Pancreas (tissue), 10 donors: Measurements from ENCODE around the gene TBX2. TPM values are rescaled to one million over a fixed set of nuclear protein-coding genes. Genes with fewer than 3 reads are reported as not detected.
"Not testable (repeated sequence)": the region's sequence is repeated elsewhere in the genome, so short reads cannot be mapped to it uniquely, and the experiment has no call there.

Experiments
- ATAC-seq, 4 donors: fragments of 200-7000 bp; cut with Tn5 transposase; one replicate each; pipeline versions ENCODE4 v1.8.0 to v1.9.1; 2020; ENCODE audit warnings: mild to moderate bottlenecking in 4 of 4, moderate library complexity in 4 of 4
- DNase-seq, 6 donors: peaks; one replicate each; pipeline ENCODE4 v3.0.0-alpha.2; 2020
- FAIRE-seq: peaks from 2 replicates; lab custom pipeline; 2012; peaks lifted over from hg19 to GRCh38; lab: Jason Lieb, UNC
- H3K27ac ChIP-seq, 4 donors: fragments of 200-600 bp; sonication (generic); 1 replicate in 3 of 4; 2 replicates in 1 of 4; pipeline versions ENCODE4 v1.5.0 to v1.8.0; 2020
- H3K27me3 ChIP-seq, 4 donors: fragments of 200-600 bp; one replicate each; pipeline ENCODE4 v1.8.0; 2021
- H3K36me3 ChIP-seq, 3 donors: fragments of 200-600 bp; sonication (generic) in 1 of 3; one replicate each; pipeline versions ENCODE4 v1.5.0 to v1.8.0; 2020 to 2021
- H3K4me1 ChIP-seq, 3 donors: fragments of 200-600 bp; one replicate each; pipeline ENCODE4 v1.8.0; 2021
- H3K4me3 ChIP-seq, 4 donors: fragments of 200-600 bp; sonication (generic) in 2 of 4; one replicate each; pipeline versions ENCODE4 v1.5.0 to v1.8.0; 2020 to 2021
- H3K9me3 ChIP-seq, 4 donors: fragments of 200-600 bp; one replicate each; pipeline ENCODE4 v1.8.0; 2021
- CTCF ChIP-seq, 4 donors: fragments of 200-600 bp; sonication (generic) in 3 of 4; IDR thresholded peaks; one replicate each; pipeline versions ENCODE4 v1.5.0 to v1.8.0; 2021; ENCODE audit warnings: antibody characterized with exemption in 4 of 4
- WGBS, 2 donors: extraction: QIAGEN DNeasy Blood & Tissue Kit; methylation state at CpG; one replicate each; pipeline ENCODE4 v1.1.7; 2013; 5-methylcytosine and 5-hydroxymethylcytosine counted together
- intact Hi-C, 3 donors: fragments of 100-400 bp; cut with DNase I; formaldehyde crosslinking; loops; one replicate each; pipeline versions ENCODE4 v1.11.1 to v1.14.2; 2022
- polyA plus RNA-seq, 2 donors: library from polyadenylated mRNA; stranded (reverse); fragments of 200-250 nt; gene quantifications; one replicate each; pipeline ENCODE4 v1.2.3, GENCODE V29; 2013
- total RNA-seq, 6 donors: library from RNA; stranded (reverse); fragmentation: NEBNext Ultra II Directional in 4 of 6; extraction: Animal tissue kit (Norgen Biotek cat#: 25700) in 4 of 6; gene quantifications; one replicate each; pipeline versions ENCODE4 v1.2.1 to v1.2.4, GENCODE V29; 2021 to 2023
- donor health status: healthy with polysubstance abuse.
- donor health status: DM: no; HTN: no; CAD: no; lungs with moderate emphysema.
- donor health status: DM: no; HTN: no; CAD: no.
- donor health status: control.
- donor health status: control.
- donor health status: Bipolar disorder and iron deficiency.
- donor health status: DM: yes; HTN: yes; CAD: no.
- donor health status: DM: no; HTN: no; CAD: no.
- donor health status: DM: no; HTN: no; CAD: no.
- donor health status: DM: yes; HTN: yes; CAD: no.

TBX2 gene
- total and polyA plus RNA-seq, 8 donors: 1.2 to 12.1 (median 2.7) TPM

GRCh38 chr17:61353615-61354014, 46.0 kb upstream of the TBX2 start:
- FAIRE-seq (no peak), DNase-seq (no peak)
- TF ChIP-seq CTCF (IDR thresholded peaks at IDR 0.05): no peak

GRCh38 chr17:61354895-61355874, 44.5 kb upstream of the TBX2 start:
- no peak for ATAC-seq
- DNase-seq: no peak
- H3K4me1 ChIP-seq: no peaks in the 10 kb centered on the region
- no peak overlapping the region for H3K27ac ChIP-seq
- no peak overlapping the region for H3K4me3 ChIP-seq
- 93 to 96% methylated on average over 10 of the region's 10 CpGs for whole genome bisulfite sequencing, 2 donors
- no peak for FAIRE-seq
- no peaks in the 10 kb centered on the region for H3K27me3 ChIP-seq
- no peaks in the 10 kb centered on the region for H3K36me3 ChIP-seq
- intact Hi-C loops: no loop called here
- no peak for TF ChIP-seq CTCF (IDR thresholded peaks at IDR 0.05)
- no peaks in the 10 kb centered on the region for H3K9me3 ChIP-seq

More at GRCh38 chr17:61353615-61354014, 46.0 kb upstream of the TBX2 start:
- no peak overlapping the region for H3K4me3 ChIP-seq
- 97 to 99% methylated on average over 12 of the region's 12 CpGs for WGBS, 2 donors
- intact Hi-C loops: no loop called here
- no peaks in the 10 kb centered on the region for H3K36me3 ChIP-seq
- H3K27me3 ChIP-seq: no peaks in the 10 kb centered on the region
- H3K27ac ChIP-seq: no peak overlapping the region
- H3K9me3 ChIP-seq: no peaks in the 10 kb centered on the region
- H3K4me1 ChIP-seq: no peaks in the 10 kb centered on the region
- no peak for ATAC-seq

- FAIRE-seq, H3K36me3 ChIP-seq, H3K9me3 ChIP-seq, ATAC-seq, H3K27ac ChIP-seq, H3K4me3 ChIP-seq, DNase-seq, H3K27me3 ChIP-seq, H3K4me1 ChIP-seq, intact Hi-C loops: not testable (repeated sequence)
- 83 to 94% methylated on average over 3 of the region's 3 CpGs for WGBS, 2 donors
Observed at GRCh38 chr17:61357061-61357460, 42.6 kb upstream of the TBX2 start.

- whole genome bisulfite sequencing, 2 donors: 96% methylated on average over 9 of the region's 9 CpGs
- H3K27me3 ChIP-seq, H3K9me3 ChIP-seq, DNase-seq, FAIRE-seq, intact Hi-C loops, H3K4me1 ChIP-seq, H3K4me3 ChIP-seq, H3K36me3 ChIP-seq, H3K27ac ChIP-seq, ATAC-seq: not testable (repeated sequence)
Observed at GRCh38 chr17:61359513-61359912, 40.1 kb upstream of the TBX2 start.

- no peak for DNase-seq
- no peak overlapping the region for H3K27ac ChIP-seq
- intact Hi-C loops: no loop called here
- no peak for FAIRE-seq
- ATAC-seq: no peak
- H3K27me3 ChIP-seq: no peaks in the 10 kb centered on the region
- no peak overlapping the region for H3K4me3 ChIP-seq
- TF ChIP-seq CTCF (IDR thresholded peaks at IDR 0.05): no peak
- WGBS, 2 donors: 90 to 94% methylated on average over 3 of the region's 3 CpGs
- H3K36me3 ChIP-seq: no peaks in the 10 kb centered on the region
- no peaks in the 10 kb centered on the region for H3K4me1 ChIP-seq
- H3K9me3 ChIP-seq: no peaks in the 10 kb centered on the region
Observed at GRCh38 chr17:61360318-61360943, 39.2 kb upstream of the TBX2 start.
